CD4-positive, alpha-beta T cell (primary cell): Measurements from ENCODE around the gene PGM1. TPM values are rescaled to one million over a fixed set of nuclear protein-coding genes. Genes with fewer than 3 reads are reported as not detected.

Experiments
- ATAC-seq: fragments of 200-7000 bp; cut with Tn5 transposase; one replicate; pipeline ENCODE4 v1.10.0; 2022; ENCODE audit warnings: mild to moderate bottlenecking; ENCODE audit not compliant: poor library complexity
- CTCF ChIA-PET: fragments of 350-600 bp; sonication (Branson Sonifier 250); formaldehyde crosslinking; loops from one replicate; lab custom pipeline; 2021; ENCODE audit warnings: antibody characterized with exemption, inconsistent platforms; lab: Charles Lee
- POLR2A ChIA-PET: fragments of 350-600 bp; sonication (Branson Sonifier 250); formaldehyde crosslinking; loops from one replicate; lab custom pipeline; 2021; ENCODE audit warnings: antibody characterized with exemption, inconsistent platforms; lab: Charles Lee
- DNase-seq, 14 experiments: peaks; one replicate each; pipeline ENCODE4 v3.0.0-alpha.2; 2013 to 2020; ENCODE audit warnings: mixed read lengths in 2 of 14
- H3K27ac ChIP-seq, 2 donors: one replicate each; pipeline versions ENCODE4 v1.5.1 to v1.7.0; 2013; ENCODE audit warnings: low read length in 2 of 2, low read depth in 1 of 2, mild to moderate bottlenecking in 1 of 2
- H3K27me3 ChIP-seq, 2 experiments: 1 replicate in 1 of 2; 2 replicates in 1 of 2; pipeline versions ENCODE4 v1.6.1 to v1.7.0; 2013; ENCODE audit warnings: low read length in 2 of 2, control low read depth in 1 of 2, mild to moderate bottlenecking in 1 of 2, moderate library complexity in 1 of 2; ENCODE audit not compliant: insufficient read depth in 2 of 2, control insufficient read depth in 1 of 2
- H3K36me3 ChIP-seq: one replicate; pipeline ENCODE4 v1.6.1; 2013; ENCODE audit warnings: low read length, control low read depth; ENCODE audit not compliant: insufficient read depth
- H3K4me1 ChIP-seq: one replicate; pipeline ENCODE4 v1.6.1; 2013; ENCODE audit warnings: low read length, control low read depth; ENCODE audit not compliant: insufficient read depth
- H3K4me3 ChIP-seq: one replicate; pipeline ENCODE4 v1.5.1; 2013; ENCODE audit warnings: mild to moderate bottlenecking, low read length, moderate library complexity
- H3K9me3 ChIP-seq, 2 experiments: 1 replicate in 1 of 2; 2 replicates in 1 of 2; pipeline versions ENCODE4 v1.6.1 to v1.7.0; 2013; ENCODE audit warnings: low read length in 2 of 2, mild to moderate bottlenecking in 2 of 2, control low read depth in 1 of 2, moderate library complexity in 1 of 2; ENCODE audit not compliant: control insufficient read depth in 1 of 2, insufficient read depth in 1 of 2
- H3K27ac Mint-ChIP-seq: one replicate; pipeline ENCODE4 v1.8.0; 2020; ENCODE audit warnings: mixed read lengths
- H3K27me3 Mint-ChIP-seq: one replicate; pipeline ENCODE4 v1.8.0; 2021; ENCODE audit warnings: mixed read lengths
- H3K36me3 Mint-ChIP-seq: one replicate; pipeline ENCODE4 v1.8.0; 2021; ENCODE audit warnings: low read depth, mixed read lengths
- H3K4me1 Mint-ChIP-seq: one replicate; pipeline ENCODE4 v1.8.0; 2021; ENCODE audit warnings: low read depth, mixed read lengths
- H3K4me3 Mint-ChIP-seq: one replicate; pipeline ENCODE4 v1.8.0; 2020; ENCODE audit warnings: mild to moderate bottlenecking, mixed read lengths
- H3K9me3 Mint-ChIP-seq: one replicate; pipeline ENCODE4 v1.8.0; 2020; ENCODE audit warnings: mixed read lengths
- intact Hi-C, 2 experiments: fragments of 100-400 bp; cut with DNase I in 1 of 2; cut with micrococcal nuclease in 1 of 2; formaldehyde crosslinking; loops; one replicate each; pipeline versions ENCODE4 v1.15.1 to v1.9.0; 2023 to 2025; cut with DNase I, micrococcal nuclease
- total RNA-seq, 174 experiments: library from RNA in 2 of 174; stranded (reverse) in 2 of 174; gene quantifications; one replicate each; pipeline ENCODE4 v1.2.3 and lab custom pipeline; 2021 to 2026
- TF ChIP-seq, protein P1 (sequence below): fragments of 200-600 bp; IDR thresholded peaks from one replicate; pipeline ENCODE4 v1.8.0; 2022; ENCODE audit warnings: antibody characterized with exemption, mild to moderate bottlenecking

The PGM1 gene
- total RNA-seq, 2 experiments from 2014 or later, result 5.4 to 5.6 TPM

DNA sequence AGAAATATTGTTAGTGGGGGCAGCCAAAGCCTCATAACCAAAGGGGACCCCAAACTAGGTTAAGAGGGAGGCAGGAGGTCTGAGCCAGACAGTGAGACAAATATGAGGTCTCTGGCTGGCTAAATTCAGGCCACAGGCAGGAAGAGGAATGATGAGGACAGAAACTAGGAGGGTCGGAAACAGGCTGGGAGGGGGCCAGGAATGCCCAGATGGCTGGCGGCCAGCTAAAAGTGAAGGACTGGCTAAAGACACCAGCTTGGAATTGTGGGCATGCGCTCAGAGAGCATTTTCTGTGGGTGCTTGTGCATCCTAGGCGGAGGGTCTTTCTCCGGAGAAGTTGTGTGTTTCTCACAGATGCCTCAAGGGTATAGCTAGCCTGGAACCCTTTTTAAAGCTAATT is 77.0 kb downstream of the PGM1 start:
- Histone ChIP-seq H3K27me3 (no peaks in the 10 kb centered on the region), H3K4me3 (no peak overlapping the region), H3K27ac (no peak overlapping the region), H3K36me3 (no peaks in the 10 kb centered on the region), H3K4me1 (no peaks in the 10 kb centered on the region), H3K9me3 (peaks cover 0 to 5% of the 10 kb centered on the region in 2 experiments)
- ChIA-PET POLR2A (no interaction called here), CTCF (no interaction called here)
- ATAC-seq, result no peak
- DNase-seq, result no peak
- Mint-ChIP-seq H3K27me3 (no peaks in the 10 kb centered on the region), H3K9me3 (peaks cover 7% of the 10 kb centered on the region), H3K36me3 (no peaks in the 10 kb centered on the region), H3K4me3 (no peak overlapping the region), H3K27ac (no peak overlapping the region), H3K4me1 (no peaks in the 10 kb centered on the region)
- intact Hi-C loops, result no loop called here
- TF ChIP-seq, protein P1, sequence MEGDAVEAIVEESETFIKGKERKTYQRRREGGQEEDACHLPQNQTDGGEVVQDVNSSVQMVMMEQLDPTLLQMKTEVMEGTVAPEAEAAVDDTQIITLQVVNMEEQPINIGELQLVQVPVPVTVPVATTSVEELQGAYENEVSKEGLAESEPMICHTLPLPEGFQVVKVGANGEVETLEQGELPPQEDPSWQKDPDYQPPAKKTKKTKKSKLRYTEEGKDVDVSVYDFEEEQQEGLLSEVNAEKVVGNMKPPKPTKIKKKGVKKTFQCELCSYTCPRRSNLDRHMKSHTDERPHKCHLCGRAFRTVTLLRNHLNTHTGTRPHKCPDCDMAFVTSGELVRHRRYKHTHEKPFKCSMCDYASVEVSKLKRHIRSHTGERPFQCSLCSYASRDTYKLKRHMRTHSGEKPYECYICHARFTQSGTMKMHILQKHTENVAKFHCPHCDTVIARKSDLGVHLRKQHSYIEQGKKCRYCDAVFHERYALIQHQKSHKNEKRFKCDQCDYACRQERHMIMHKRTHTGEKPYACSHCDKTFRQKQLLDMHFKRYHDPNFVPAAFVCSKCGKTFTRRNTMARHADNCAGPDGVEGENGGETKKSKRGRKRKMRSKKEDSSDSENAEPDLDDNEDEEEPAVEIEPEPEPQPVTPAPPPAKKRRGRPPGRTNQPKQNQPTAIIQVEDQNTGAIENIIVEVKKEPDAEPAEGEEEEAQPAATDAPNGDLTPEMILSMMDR, result no peak

DNA sequence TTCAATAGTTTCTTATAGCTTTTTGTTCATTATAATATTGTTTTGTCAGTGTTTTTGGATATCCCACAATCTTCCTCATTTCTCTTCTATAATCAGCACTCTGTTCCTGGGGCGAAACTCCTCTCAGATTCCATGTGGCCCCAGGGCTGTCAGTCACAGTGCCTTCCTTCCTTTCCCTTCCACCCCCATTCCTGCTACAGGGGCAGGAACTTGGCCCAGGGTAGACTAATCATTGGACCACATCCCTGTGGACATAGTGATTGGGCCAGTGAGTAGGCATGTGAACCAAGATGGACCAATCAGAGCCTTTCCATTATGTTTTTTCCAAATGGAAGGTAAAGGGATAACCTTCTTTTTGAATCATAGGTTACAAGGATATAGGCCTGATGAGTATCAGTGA is 78.3 kb downstream of the PGM1 start:
- Histone ChIP-seq H3K4me3 (no peak overlapping the region), H3K36me3 (no peaks in the 10 kb centered on the region)
- CTCF ChIA-PET, result no interaction called here

DNA sequence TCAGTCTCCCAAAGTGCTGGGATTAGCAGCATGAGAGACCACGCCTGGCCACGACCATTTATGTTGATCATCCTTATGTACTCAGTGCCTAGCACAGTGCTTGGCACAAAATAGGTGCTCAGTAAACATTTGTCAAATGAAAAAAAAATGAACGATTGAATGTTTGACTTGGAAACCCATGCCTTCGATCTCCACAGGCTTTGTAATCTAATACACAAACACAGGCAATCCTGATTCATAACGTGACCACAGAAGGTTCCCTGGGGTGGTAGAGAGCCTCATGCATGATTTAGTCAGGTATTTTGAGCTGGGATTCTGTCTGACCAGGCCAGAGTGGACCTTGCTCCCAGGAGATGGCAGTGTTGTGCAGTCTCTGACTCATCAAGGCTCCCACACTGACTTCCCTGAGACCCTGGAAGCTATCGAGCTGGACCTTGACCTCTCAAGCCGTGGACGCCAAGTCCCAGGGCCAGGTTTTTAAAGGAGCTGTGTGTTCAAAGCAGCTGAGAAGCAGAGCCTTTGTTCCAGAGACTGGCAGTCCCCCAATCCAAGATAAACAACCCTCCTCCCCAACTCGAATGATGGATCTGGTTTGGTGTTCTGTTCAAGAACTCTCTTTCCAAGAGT is 81.1 kb downstream of the PGM1 start:
- TF ChIP-seq, protein P1, result no peak
- no peak for ATAC-seq
- no peak for DNase-seq
- peaks cover 0 to 6% of the 10 kb centered on the region in 2 experiments for H3K9me3 ChIP-seq
- CTCF ChIA-PET, result no interaction called here
- POLR2A ChIA-PET, result no interaction called here
- H3K4me1 Mint-ChIP-seq, result no peaks in the 10 kb centered on the region
- H3K4me3 ChIP-seq, result no peak overlapping the region
- no peaks in the 10 kb centered on the region for H3K4me1 ChIP-seq
- no peaks in the 10 kb centered on the region for H3K27me3 Mint-ChIP-seq
- H3K27ac ChIP-seq, result no peak overlapping the region
- intact Hi-C loops, result no loop called here
- H3K27me3 ChIP-seq, result no peaks in the 10 kb centered on the region
- H3K36me3 Mint-ChIP-seq, result no peaks in the 10 kb centered on the region
- H3K9me3 Mint-ChIP-seq, result no peaks in the 10 kb centered on the region
- H3K36me3 ChIP-seq, result no peaks in the 10 kb centered on the region
- no peak overlapping the region for H3K4me3 Mint-ChIP-seq
- H3K27ac Mint-ChIP-seq, result no peak overlapping the region

More for the DNA sequence above, 78.3 kb downstream of the PGM1 start:
- POLR2A ChIA-PET, result no interaction called here
- no peak overlapping the region for H3K4me3 Mint-ChIP-seq
- no peaks in the 10 kb centered on the region for H3K27me3 ChIP-seq
- no peaks in the 10 kb centered on the region for H3K9me3 ChIP-seq
- H3K27ac Mint-ChIP-seq, result no peak overlapping the region
- DNase-seq, result no peak
- TF ChIP-seq, protein P1, result no peak
- H3K27ac ChIP-seq, result no peak overlapping the region
- ATAC-seq, result no peak
- H3K9me3 Mint-ChIP-seq, result no peaks in the 10 kb centered on the region
- intact Hi-C loops, result no loop called here
- no peaks in the 10 kb centered on the region for H3K4me1 ChIP-seq
- no peaks in the 10 kb centered on the region for H3K4me1 Mint-ChIP-seq
- no peaks in the 10 kb centered on the region for H3K36me3 Mint-ChIP-seq
- no peaks in the 10 kb centered on the region for H3K27me3 Mint-ChIP-seq
